Neural progenitor cell (in vitro differentiated cells): ENCODE measurements around the gene ERBB4.

Experiments
- CTCF ChIP-seq: fragments of 200-600 bp; sonication (generic); IDR thresholded peaks from 2 replicates; pipeline ENCODE4 v1.5.1; 2017; ENCODE audit warnings: antibody characterized with exemption, mild to moderate bottlenecking
- EZH2phosphoT487 ChIP-seq: fragments of 200-600 bp; sonication (generic); IDR thresholded peaks from 2 replicates; pipeline ENCODE4 v1.6.1; 2017; ENCODE audit warnings: antibody characterized with exemption

DNA sequence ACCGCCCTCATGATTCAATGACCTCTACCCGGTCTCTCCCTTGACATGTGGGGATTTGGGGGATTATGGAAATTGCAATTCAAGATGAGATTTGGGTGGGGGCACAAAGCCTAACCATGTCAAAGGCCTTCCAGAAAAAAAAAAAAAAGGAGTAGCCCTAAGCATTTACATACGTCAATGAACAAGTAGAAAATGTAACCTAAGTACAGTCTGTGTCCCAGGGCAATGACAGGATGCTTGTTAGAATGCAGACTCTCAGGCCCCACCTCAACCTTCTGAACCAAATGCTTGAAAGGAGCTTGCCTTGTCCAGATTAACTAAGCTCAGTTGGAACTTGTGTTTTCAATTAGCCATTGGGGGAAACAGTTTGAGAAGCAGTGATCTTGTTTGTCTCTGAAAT, 1180.1 kb downstream of the ERBB4 start:
- TF ChIP-seq CTCF (no peak), EZH2phosphoT487 (no peak)
